Stimulated activated CD4-positive, alpha-beta T cell treated with anti-CD3 and anti-CD28 coated beads, Interleukin-12 subunit alpha, Interleukin-12 subunit beta, amount 100 ng/mL, for 24 hours (primary cell): ENCODE measurements around the gene DNAH8.
"Not testable (repeated sequence)": the region's sequence is repeated elsewhere in the genome, so short reads cannot be mapped to it uniquely, and the experiment has no call there.

ENCODE experiments used
- DNase-seq, 2 experiments: peaks; one replicate each; pipeline ENCODE4 v3.0.0-alpha.2; 2020; ENCODE audit warnings: low read depth in 2 of 2

Gene DNAH8

DNA sequence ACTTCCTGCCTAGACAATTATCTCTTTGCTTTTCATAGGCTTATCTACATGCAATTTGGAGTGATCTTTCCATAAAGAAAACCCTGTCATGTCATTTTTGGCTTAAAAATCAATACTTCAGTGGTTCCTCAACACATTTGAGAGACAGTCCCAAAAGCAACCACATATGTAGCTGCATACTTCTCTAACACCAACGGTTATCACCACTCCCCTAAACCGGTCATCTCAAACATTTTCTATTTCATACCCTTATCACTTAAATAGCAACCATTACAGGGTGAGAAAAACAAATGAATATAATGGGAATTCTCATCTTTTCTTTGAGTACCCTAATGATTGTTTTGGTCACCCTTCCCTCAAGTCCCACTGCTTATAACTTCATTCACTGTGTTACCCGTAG lies 17.3 kb upstream of the DNAH8 start:
- no peak for DNase-seq

DNA sequence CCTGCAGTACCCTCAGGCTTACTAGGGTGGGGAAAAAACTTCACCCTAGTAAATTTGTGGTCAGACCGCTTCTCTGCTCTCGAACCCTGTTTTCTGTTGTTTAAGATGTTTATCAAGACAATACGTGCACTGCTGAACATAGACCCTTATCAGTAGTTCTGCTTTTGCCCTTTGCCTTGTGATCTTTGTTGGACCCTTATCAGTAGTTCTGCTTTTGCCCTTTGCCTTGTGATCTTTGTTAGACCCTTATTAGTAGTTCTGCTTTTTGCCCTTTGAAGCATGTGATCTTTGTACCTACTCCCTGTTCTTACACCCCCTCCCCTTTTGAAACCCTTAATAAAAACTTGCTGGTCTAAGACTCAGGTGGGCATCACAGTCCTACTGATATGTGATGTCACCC lies 15.4 kb upstream of the DNAH8 start:
- not testable (repeated sequence) for DNase-seq

DNA sequence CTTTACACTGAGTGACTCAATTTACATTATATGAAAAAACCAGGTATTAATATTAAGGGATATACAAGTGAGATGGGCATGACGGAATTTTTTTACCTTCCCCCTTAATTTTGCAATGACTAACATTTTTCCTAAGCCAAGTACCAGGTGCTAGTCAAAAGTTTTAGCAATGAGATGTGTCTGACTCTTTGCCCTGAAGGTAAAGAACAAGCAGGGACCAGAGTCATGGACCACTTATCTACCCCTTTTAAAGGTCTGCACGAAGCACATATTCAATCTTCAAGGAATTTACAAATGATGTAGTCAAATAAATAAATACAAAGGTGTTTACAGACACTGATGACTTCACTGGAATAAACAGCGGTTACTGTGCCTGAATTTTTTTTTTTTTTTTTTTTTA lies 13.6 kb upstream of the DNAH8 start:
- no peak for DNase-seq

GRCh38 chr6:38702558-38703397 lies 12.3 kb upstream of the DNAH8 start, which contains the start of gene GLO1:
GLO1 (minus strand) TSS chr6:38703145; CDS start chr6:38703054, 91 bp downstream.
- DNase-seq: peak; percentile 92 to 93

GRCh38 chr6:38703949-38704590 lies 11.0 kb upstream of the DNAH8 start:
- DNase-seq: no peak

- DNase-seq: no peak
Measured at GRCh38 chr6:38705924-38706323, 9.2 kb upstream of the DNAH8 start.

DNA sequence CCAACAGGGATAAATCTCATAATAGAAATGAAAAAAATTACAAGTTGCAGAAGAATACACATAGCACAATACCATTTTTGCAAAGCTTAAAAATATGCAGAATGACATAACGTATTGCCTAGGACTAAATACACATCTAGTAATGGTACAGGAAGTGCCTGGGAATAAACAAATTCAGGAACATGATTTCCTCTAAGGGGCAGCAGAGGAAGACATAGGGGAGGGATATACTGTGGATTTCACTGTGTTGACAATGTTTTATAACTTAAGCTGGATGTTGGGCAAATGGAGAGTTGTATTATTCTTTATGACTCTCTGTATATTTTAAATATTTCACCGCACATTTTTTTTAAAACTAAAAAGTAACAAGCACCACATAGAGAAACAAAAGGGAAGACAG lies 6.6 kb upstream of the DNAH8 start:
- no peak for DNase-seq

DNA sequence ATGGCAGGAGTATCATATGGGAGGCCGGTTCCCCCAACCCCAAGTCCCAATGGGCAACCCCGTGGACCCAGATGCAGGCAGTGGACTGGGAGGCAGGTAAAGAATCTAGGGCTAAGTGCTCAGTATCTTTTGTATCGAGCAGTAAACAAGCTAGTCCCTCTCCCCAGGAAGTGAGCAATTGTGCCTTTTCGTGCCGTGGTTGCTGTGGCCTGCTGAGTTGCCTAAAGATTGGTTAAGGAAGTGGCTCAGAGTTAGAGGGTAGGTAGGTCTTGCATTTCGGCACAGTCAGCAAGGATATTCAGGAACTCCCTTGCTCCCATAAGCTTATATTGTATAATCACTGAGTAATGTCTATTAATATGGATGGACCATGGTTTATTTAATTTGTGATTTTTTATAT lies 1.3 kb upstream of the DNAH8 start:
- DNase-seq: peak in 1 of 2 experiments; percentile 41

DNA sequence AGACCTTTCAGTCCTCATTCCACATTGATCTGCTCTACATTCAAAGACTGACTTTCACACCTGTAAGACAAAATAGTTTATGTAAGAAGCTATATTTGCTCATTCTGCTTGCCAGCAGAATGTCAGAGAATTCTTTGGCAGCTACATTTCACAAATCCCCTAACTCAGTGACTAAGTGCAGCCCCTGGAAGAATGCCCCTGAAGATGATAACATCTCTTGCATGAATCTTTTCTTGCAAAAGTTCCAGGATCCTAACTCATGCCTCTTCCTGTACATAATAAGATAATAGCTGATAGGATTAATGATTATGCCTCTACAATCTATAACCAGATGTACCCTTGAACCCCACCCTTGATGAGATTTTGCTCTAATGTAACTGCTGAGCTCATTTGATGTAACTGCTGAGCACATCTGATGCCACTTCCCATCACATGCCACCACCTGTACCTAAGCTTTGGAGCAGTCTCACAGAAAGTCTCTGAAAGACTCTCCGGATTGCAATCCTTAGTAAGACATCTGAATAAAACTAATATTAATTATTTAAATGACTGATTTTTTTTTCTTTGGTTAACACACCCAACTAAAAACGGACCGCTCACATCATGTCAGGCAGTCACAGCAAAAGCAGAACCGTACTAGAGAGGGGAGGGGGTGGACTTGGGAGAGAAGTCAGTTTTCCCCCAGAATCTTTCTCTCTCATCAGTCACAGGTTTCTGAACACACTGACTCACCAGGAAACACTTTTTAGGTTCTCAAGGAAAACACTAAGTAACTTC lies 684 bp upstream of the DNAH8 start:
- DNase-seq: no peak

DNA sequence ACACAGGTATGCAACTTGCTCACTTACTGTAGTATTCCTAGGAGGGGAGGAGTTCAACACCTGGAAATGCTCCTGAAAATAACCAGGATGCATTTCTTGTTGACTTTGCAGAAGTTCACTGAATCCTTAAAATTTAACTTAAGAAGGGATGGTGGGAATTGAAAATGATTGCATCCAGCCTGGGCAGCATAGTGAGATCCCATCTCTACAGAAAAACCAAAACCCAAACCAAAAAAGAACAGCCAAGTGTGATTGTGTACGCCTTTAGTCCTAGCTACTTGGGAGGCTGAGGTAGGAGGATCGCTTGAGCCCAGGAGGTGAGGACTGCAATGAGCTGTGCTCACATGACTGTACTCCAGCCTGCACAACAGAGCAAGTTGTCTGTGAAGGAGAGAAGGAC lies 1.7 kb downstream of the DNAH8 start:
- no peak for DNase-seq

- DNase-seq: no peak
Measured at GRCh38 chr6:38719358-38719757, 4.2 kb downstream of the DNAH8 start.

DNA sequence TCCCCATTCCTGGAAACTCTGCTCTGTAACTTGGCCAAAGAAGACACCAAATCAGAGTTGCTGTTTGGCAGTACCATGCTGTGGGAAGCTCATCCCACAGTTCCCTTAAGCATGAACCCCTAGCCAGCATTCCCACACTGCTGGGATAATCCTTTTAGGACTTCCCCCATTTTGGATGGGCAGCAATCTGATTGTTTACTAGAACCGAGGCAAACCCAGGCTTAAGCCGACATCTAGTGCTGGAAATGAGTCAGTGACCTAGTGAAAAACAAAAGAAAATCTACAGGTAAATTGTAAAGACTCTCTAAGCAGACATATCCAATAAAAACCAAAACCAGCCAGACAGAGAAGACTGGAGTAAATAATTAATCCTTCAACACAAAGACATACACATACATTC lies 5.2 kb downstream of the DNAH8 start:
- DNase-seq: no peak

DNA sequence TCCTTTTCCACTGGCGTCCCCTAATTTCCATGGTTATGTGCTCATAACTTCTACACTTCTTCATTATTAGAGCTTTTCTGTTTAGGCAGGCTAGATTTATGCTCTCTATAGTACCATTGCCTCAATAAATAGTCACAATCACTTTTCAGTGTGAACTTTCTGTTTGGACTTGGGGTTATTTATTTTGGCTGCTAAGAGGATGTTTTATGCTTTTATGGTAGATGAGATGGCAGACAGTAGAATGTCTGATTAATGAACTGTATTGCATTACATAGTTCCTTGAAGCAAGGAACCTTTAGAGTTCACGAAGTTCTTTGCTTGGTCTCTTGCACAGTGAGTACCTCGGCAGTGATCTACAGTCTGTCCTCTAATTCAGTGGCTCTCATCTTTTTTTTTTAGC lies 6.9 kb downstream of the DNAH8 start:
- no peak for DNase-seq

- no peak for DNase-seq
Measured at GRCh38 chr6:38722727-38723334, 7.7 kb downstream of the DNAH8 start.

DNA sequence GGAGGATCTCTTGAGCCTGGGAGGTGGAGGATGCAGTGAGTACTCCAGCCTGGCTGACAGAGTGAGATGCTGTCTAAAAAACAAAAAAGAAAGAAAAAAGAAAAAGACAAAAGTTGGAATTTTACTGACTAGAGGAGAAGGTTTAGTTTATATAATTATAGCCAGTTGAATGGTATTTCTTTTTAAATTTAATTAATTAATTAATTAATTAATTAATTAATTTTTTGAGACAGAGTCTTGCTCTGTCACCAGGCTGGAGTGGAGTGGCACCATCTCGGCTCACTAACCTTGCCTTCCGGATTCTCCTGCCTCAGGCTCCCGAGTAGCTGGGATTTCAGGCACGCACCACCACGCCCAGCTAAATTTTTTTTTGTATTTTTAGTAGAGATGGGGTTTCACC lies 8.7 kb downstream of the DNAH8 start:
- no peak for DNase-seq

GRCh38 chr6:38724343-38724742 lies 9.2 kb downstream of the DNAH8 start:
- DNase-seq: no peak

GRCh38 chr6:38725414-38726183 lies 10.5 kb downstream of the DNAH8 start:
- no peak for DNase-seq

DNA sequence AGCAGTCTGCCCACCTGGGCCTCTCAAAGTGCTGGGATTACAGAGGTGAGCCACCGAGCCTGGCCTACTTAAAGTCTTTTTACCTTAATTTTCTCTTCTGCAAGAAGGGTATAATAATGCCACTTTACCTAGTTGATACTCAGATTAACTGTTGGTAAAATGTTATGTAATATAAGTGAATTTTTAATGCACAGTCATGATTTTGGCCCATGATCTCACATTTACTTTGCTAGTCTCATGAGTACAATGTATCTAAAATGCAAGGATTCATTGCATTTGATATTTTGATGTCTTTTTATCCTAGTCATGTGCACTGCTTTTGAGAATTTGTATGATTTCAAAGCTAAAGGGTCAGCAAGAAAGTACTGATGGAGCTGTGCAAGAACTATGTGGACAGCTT lies 13.1 kb downstream of the DNAH8 start:
- no peak for DNase-seq

- DNase-seq: no peak
Measured at GRCh38 chr6:38730140-38730862, 15.2 kb downstream of the DNAH8 start.

DNA sequence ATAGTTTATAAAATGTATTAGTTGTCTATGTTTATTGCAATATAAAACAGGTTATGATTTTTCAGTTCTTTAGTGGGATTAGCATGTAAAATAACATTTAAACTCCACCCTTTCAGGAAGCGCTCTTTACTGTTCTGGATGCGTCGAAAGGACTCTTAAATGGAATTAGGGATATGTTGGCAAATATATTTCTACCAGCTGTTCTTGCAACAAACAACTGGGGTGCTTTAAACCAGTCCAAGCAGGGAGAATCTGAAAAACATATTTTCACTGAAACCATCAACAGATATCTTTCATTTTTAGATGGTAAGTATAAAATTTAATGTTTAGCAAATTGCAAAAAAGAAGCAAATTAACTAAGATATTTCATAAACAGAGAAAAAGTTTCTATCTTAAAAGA lies 21.8 kb downstream of the DNAH8 start:
- DNase-seq: no peak

GRCh38 chr6:38738261-38738660 lies 23.1 kb downstream of the DNAH8 start:
- no peak for DNase-seq
